Gastroesophageal sphincter (tissue), 3 donors: ENCODE data around the gene ID4.

Experiments
- EP300 ChIP-seq: sonication (generic); formaldehyde crosslinking; IDR thresholded peaks from one replicate; pipeline ENCODE4 v1.6.1; 2017; ENCODE audit warnings: antibody characterized with exemption, mild to moderate bottlenecking
- POLR2A ChIP-seq, 2 donors: fragments of 450-650 bp; IDR thresholded peaks; one replicate each; pipeline ENCODE4 v1.6.1; 2017; ENCODE audit warnings: antibody characterized with exemption in 2 of 2, mild to moderate bottlenecking in 2 of 2, moderate library complexity in 1 of 2
- POLR2AphosphoS5 ChIP-seq: sonication (generic); formaldehyde crosslinking; IDR thresholded peaks from one replicate; pipeline ENCODE4 v1.6.1; 2017; ENCODE audit warnings: antibody characterized with exemption
- TF ChIP-seq, protein P1 (sequence below), 4 experiments: fragments of 200-600 bp in 2 of 4; fragments of 450-650 bp in 2 of 4; sonication (generic) in 1 of 4; IDR thresholded peaks; one replicate each; pipeline ENCODE4 v1.5.1; 2017 to 2019; ENCODE audit warnings: antibody characterized with exemption in 4 of 4, mild to moderate bottlenecking in 2 of 4, moderate library complexity in 2 of 4

- TF ChIP-seq, protein P1, sequence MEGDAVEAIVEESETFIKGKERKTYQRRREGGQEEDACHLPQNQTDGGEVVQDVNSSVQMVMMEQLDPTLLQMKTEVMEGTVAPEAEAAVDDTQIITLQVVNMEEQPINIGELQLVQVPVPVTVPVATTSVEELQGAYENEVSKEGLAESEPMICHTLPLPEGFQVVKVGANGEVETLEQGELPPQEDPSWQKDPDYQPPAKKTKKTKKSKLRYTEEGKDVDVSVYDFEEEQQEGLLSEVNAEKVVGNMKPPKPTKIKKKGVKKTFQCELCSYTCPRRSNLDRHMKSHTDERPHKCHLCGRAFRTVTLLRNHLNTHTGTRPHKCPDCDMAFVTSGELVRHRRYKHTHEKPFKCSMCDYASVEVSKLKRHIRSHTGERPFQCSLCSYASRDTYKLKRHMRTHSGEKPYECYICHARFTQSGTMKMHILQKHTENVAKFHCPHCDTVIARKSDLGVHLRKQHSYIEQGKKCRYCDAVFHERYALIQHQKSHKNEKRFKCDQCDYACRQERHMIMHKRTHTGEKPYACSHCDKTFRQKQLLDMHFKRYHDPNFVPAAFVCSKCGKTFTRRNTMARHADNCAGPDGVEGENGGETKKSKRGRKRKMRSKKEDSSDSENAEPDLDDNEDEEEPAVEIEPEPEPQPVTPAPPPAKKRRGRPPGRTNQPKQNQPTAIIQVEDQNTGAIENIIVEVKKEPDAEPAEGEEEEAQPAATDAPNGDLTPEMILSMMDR (IDR thresholded peaks at IDR 0.05): no peak
- TF ChIP-seq EP300 (no peak), POLR2A (IDR thresholded peaks at IDR 0.05) (no peak), POLR2AphosphoS5 (no peak)
Observed at GRCh38 chr6:19844689-19845088, 7.5 kb downstream of the ID4 start.
